ENCODE measurements around the gene RCBTB2.

DNA sequence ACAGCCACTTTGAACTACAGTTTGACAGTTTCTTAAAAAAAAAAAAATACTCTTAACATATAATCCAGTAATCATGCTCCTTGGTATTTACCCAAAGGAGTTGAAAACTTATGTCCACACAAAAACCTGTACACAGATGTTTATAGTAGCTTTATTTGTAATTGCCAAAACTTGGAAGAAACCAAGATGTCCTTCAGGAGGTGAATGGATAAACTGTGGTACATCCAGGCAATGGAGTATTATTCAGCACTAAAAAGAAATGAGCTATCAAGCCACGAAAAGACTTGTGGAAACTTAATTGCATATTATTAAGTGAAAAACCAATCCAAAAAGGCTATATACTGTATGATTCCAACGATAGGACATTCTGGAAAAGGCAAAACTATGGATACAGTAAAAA lies 44.9 kb downstream of the RCBTB2 start:
- TF ChIP-seq, protein P1, sequence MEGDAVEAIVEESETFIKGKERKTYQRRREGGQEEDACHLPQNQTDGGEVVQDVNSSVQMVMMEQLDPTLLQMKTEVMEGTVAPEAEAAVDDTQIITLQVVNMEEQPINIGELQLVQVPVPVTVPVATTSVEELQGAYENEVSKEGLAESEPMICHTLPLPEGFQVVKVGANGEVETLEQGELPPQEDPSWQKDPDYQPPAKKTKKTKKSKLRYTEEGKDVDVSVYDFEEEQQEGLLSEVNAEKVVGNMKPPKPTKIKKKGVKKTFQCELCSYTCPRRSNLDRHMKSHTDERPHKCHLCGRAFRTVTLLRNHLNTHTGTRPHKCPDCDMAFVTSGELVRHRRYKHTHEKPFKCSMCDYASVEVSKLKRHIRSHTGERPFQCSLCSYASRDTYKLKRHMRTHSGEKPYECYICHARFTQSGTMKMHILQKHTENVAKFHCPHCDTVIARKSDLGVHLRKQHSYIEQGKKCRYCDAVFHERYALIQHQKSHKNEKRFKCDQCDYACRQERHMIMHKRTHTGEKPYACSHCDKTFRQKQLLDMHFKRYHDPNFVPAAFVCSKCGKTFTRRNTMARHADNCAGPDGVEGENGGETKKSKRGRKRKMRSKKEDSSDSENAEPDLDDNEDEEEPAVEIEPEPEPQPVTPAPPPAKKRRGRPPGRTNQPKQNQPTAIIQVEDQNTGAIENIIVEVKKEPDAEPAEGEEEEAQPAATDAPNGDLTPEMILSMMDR (IDR thresholded peaks at IDR 0.05): no peak
- no peak for TF ChIP-seq POLR2A (IDR thresholded peaks at IDR 0.05)
